ENCODE measurements around the gene DENND10. TPM values are rescaled to one million over a fixed set of nuclear protein-coding genes. Genes with fewer than 3 reads are reported as not detected.
"Not testable (repeated sequence)": the region's sequence is repeated elsewhere in the genome, so short reads cannot be mapped to it uniquely, and the experiment has no call there.

Gene DENND10
- total RNA-seq, 2 donors from 2014 or later, result 15.6 to 32.0 TPM

GRCh38 chr10:119107771-119108170 is 3.9 kb downstream of the DENND10 start:
- H3K27ac Mint-ChIP-seq; H3K4me3 Mint-ChIP-seq; ATAC-seq (replicated peaks); H3K27me3 Mint-ChIP-seq; H3K4me1 Mint-ChIP-seq; H3K9me3 Mint-ChIP-seq: not testable (repeated sequence)
- peaks cover 54% of the 10 kb centered on the region for H3K36me3 Mint-ChIP-seq (ENCODE audit: low read depth)

- H3K4me3 Mint-ChIP-seq, result no peak overlapping the region
- H3K27ac Mint-ChIP-seq, result no peak overlapping the region
- peaks cover 77% of the 10 kb centered on the region for H3K36me3 Mint-ChIP-seq (ENCODE audit: low read depth)
- H3K4me1 Mint-ChIP-seq, result no peaks in the 10 kb centered on the region
- H3K9me3 Mint-ChIP-seq, result no peaks in the 10 kb centered on the region
- no peak for ATAC-seq (replicated peaks)
- H3K27me3 Mint-ChIP-seq, result no peaks in the 10 kb centered on the region
Observed at GRCh38 chr10:119112056-119112455, 8.1 kb downstream of the DENND10 start.

- H3K4me3 Mint-ChIP-seq, result no peak overlapping the region
- no peaks in the 10 kb centered on the region for H3K27me3 Mint-ChIP-seq
- H3K36me3 Mint-ChIP-seq (ENCODE audit: low read depth), result peaks cover 75% of the 10 kb centered on the region
- H3K4me1 Mint-ChIP-seq, result no peaks in the 10 kb centered on the region
- H3K27ac Mint-ChIP-seq, result peak overlapping the region; percentile 65
- ATAC-seq (replicated peaks), result no peak
- no peaks in the 10 kb centered on the region for H3K9me3 Mint-ChIP-seq
Observed at GRCh38 chr10:119113751-119114732, 10.1 kb downstream of the DENND10 start.

DNA sequence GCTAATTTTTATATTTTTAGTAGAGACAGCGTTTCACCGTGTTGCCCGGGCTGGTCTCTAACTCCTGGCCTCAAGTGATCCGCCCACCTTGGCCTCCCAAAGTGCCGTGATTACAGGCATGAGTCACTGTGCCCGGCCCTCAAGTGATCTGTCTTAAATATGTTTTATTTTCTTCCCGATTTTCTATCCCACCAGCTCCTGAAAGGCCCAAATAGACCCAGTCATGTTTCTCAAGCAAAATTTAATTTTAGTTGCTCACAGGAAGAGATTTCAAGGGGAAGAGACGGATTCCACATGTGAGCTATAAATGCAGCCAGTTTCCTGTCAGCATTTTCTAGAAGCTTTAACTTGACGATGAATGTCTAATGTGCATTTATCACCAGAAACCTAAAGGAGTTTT is 12.0 kb downstream of the DENND10 start:
- no peak overlapping the region for H3K27ac Mint-ChIP-seq
- no peak overlapping the region for H3K4me3 Mint-ChIP-seq
- peaks cover 74% of the 10 kb centered on the region for H3K36me3 Mint-ChIP-seq (ENCODE audit: low read depth)
- no peaks in the 10 kb centered on the region for H3K4me1 Mint-ChIP-seq
- H3K27me3 Mint-ChIP-seq, result no peaks in the 10 kb centered on the region
- no peak for ATAC-seq (replicated peaks)
- H3K9me3 Mint-ChIP-seq, result no peaks in the 10 kb centered on the region

GRCh38 chr10:119116326-119116951 is 12.5 kb downstream of the DENND10 start:
- Mint-ChIP-seq H3K4me1 (no peaks in the 10 kb centered on the region), H3K9me3 (no peaks in the 10 kb centered on the region), H3K27me3 (no peaks in the 10 kb centered on the region), H3K27ac (no peak overlapping the region), H3K36me3 (ENCODE audit: low read depth) (peaks cover 74% of the 10 kb centered on the region), H3K4me3 (no peak overlapping the region)
- ATAC-seq (replicated peaks), result no peak

GRCh38 chr10:119118231-119118630 is 14.3 kb downstream of the DENND10 start:
- peaks cover 74% of the 10 kb centered on the region for H3K36me3 Mint-ChIP-seq (ENCODE audit: low read depth)
- H3K4me3 Mint-ChIP-seq, result no peak overlapping the region
- no peaks in the 10 kb centered on the region for H3K27me3 Mint-ChIP-seq
- no peaks in the 10 kb centered on the region for H3K9me3 Mint-ChIP-seq
- H3K4me1 Mint-ChIP-seq, result no peaks in the 10 kb centered on the region
- ATAC-seq (replicated peaks), result no peak
- no peak overlapping the region for H3K27ac Mint-ChIP-seq

DNA sequence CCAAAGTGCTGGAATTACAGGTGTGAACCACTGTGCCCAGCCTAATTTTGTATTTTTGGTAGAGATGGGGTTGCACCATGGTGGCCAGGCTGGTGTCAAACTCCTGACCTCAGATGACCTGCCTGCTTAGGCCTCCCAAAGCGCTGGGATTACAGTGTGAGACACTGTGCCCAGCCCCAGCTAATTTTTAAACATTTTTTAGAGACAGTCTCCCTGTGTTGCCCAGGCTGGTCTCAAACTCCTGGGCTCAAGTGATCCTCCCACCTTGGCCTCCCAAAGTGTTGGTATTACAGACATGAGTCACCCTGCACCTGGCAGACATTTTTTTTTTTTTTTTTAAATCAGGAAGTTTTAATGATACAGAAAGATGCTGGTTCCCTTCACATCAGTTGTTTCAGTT is 15.5 kb downstream of the DENND10 start:
- Mint-ChIP-seq H3K36me3 (ENCODE audit: low read depth) (peaks cover 70% of the 10 kb centered on the region), H3K9me3 (no peaks in the 10 kb centered on the region), H3K27ac (no peak overlapping the region), H3K27me3 (no peaks in the 10 kb centered on the region), H3K4me3 (no peak overlapping the region), H3K4me1 (no peaks in the 10 kb centered on the region)
- ATAC-seq (replicated peaks), result no peak

DNA sequence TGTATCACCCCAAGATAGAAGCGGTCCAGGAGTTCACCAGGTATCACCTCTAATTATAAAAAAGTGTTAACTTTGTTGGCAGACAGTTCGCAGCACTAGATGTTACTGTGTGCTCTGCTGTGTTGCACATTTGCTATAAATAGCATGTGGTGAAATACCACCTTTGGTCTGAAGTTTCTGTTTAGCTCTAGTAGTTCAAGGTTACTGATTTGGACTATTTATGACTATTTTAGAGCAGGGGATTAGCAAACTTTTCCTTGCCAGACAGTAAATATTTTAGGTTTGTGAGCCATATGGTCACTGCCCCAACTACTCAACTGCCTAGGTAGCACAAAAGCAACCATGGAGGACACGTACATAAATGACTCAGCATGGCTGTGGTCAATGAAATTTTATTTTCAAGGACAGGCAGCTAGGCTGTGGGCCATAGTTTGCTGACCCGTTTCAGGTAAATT is 16.5 kb downstream of the DENND10 start:
- H3K27me3 Mint-ChIP-seq, result no peaks in the 10 kb centered on the region
- H3K36me3 Mint-ChIP-seq (ENCODE audit: low read depth), result peaks cover 75% of the 10 kb centered on the region
- no peak overlapping the region for H3K4me3 Mint-ChIP-seq
- ATAC-seq (replicated peaks), result peak; percentile 77
- no peaks in the 10 kb centered on the region for H3K9me3 Mint-ChIP-seq
- H3K27ac Mint-ChIP-seq, result no peak overlapping the region
- no peaks in the 10 kb centered on the region for H3K4me1 Mint-ChIP-seq

- H3K36me3 Mint-ChIP-seq (ENCODE audit: low read depth), result peaks cover 77% of the 10 kb centered on the region
- no peak overlapping the region for H3K4me3 Mint-ChIP-seq
- no peaks in the 10 kb centered on the region for H3K27me3 Mint-ChIP-seq
- ATAC-seq (replicated peaks), result no peak
- H3K27ac Mint-ChIP-seq, result no peak overlapping the region
- H3K9me3 Mint-ChIP-seq, result no peaks in the 10 kb centered on the region
- H3K4me1 Mint-ChIP-seq, result no peaks in the 10 kb centered on the region
Observed at GRCh38 chr10:119120875-119121274, 17.0 kb downstream of the DENND10 start.

- Mint-ChIP-seq H3K4me3 (no peak overlapping the region), H3K27me3 (no peaks in the 10 kb centered on the region), H3K4me1 (peaks cover 19% of the 10 kb centered on the region), H3K36me3 (ENCODE audit: low read depth) (peaks cover 80% of the 10 kb centered on the region), H3K27ac (no peak overlapping the region), H3K9me3 (no peaks in the 10 kb centered on the region)
- ATAC-seq (replicated peaks), result no peak
Observed at GRCh38 chr10:119125942-119126341, 22.0 kb downstream of the DENND10 start.

DNA sequence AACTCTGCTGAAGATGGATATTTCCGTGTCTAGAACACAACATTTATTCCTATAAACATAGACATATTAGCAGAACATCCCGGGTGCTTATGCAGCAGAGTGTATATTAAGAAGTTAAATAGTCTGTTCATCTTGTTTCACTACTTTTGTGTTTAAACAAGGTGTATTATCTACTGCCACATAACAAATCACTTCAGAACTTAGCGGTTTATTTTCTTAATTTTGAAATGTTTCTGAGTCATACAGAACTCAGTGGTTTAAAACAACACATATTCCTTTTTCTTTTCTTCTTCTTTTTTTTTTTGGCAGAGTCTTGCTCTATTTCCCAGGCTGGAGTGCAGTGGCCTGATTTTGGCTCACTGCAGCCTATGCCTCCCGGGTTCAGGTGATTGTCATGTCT is 25.8 kb downstream of the DENND10 start:
- ATAC-seq (replicated peaks), result no peak
- H3K27ac Mint-ChIP-seq, result peak overlapping the region; percentile 36
- H3K4me1 Mint-ChIP-seq, result peaks cover 46% of the 10 kb centered on the region
- H3K9me3 Mint-ChIP-seq, result no peaks in the 10 kb centered on the region
- peaks cover 77% of the 10 kb centered on the region for H3K36me3 Mint-ChIP-seq (ENCODE audit: low read depth)
- H3K4me3 Mint-ChIP-seq, result peak overlapping the region; percentile 86
- H3K27me3 Mint-ChIP-seq, result no peaks in the 10 kb centered on the region

DNA sequence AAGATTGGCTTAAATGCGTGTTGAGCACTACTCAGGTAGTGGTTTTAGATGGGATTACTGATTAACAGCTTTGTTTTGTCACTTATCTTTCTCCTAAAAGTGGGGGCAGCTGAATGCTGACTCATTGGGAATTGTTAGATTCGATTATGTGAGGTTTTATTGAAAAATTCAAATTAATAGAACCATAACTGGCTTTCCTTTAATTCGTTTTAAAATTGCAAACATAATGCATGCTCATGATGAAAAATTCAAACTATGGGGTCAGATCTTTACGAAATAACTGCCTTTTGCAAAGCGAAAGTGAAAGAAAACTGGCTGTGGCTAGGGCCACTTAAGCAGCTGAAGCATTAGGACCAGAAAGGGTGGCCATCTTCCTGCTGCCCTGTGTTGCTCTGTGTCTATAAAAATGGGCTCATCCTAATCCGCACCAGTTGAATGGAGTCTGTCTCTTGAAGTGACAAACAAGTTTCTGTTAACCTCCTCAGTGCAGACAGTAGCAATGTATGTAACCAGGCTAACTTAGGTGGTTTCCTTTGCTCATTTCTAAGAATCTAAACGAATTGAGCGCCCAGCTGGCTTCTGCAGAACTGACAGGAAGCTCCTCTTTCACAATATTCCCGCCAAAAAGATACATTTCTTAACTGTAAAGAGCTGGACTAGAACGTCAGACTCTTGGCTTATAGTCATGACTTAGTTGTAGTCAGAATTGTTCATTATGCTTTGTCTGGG is 27.8 kb downstream of the DENND10 start:
- H3K27me3 Mint-ChIP-seq, result no peaks in the 10 kb centered on the region
- peak overlapping the region; percentile 92 for H3K27ac Mint-ChIP-seq
- no peaks in the 10 kb centered on the region for H3K9me3 Mint-ChIP-seq
- H3K4me1 Mint-ChIP-seq, result peaks cover 52% of the 10 kb centered on the region
- peak overlapping the region; percentile 86 for H3K4me3 Mint-ChIP-seq
- peak; percentile 65 for ATAC-seq (replicated peaks)
- peaks cover 65% of the 10 kb centered on the region for H3K36me3 Mint-ChIP-seq (ENCODE audit: low read depth)

DNA sequence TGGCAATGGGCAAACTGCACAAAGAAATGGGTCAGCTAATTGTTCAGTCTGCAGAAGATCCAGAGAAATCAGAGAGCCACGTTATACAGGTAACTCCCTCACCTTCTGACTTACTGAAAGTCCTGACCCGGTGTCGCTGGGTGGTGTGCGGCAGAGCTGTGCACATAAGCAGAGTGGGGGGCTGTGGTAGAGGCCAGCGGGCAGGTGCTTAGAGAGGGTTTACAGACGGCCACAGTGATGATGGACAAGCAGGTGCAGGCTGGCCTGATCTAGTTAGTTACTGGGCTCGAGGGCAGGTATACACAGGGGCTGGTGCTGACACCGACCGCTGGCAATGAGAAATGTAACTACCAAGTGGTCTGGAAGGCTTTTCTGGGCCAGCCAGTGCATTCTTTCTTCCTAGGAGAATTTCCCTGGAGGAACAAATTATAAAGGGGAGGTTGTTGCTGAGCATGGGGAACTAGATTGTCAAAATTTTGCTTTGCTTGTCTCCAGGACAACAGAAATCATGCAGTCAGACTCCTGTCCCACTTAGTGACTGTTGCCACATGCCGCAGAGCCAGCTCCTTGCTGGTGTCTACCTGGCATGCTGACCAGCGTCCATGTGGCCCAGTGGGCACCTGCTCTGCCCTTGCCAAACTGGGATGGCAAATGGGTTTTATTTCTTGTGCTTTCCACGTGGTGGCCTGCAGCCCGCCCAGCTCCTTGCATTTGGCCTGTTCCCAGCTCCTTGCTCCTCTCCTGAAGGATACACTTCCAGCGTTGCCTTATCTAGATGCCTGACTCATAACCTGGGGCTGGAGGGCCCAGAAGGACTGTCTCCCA is 28.8 kb downstream of the DENND10 start:
- H3K27ac Mint-ChIP-seq, result peak overlapping the region; percentile 92
- peaks cover 65% of the 10 kb centered on the region for H3K36me3 Mint-ChIP-seq (ENCODE audit: low read depth)
- peaks cover 52% of the 10 kb centered on the region for H3K4me1 Mint-ChIP-seq
- H3K4me3 Mint-ChIP-seq, result peak overlapping the region; percentile 86
- no peaks in the 10 kb centered on the region for H3K9me3 Mint-ChIP-seq
- ATAC-seq (replicated peaks), result no peak
- H3K27me3 Mint-ChIP-seq, result no peaks in the 10 kb centered on the region

GRCh38 chr10:119133949-119134348 is 30.0 kb downstream of the DENND10 start:
- no peaks in the 10 kb centered on the region for H3K27me3 Mint-ChIP-seq

More at GRCh38 chr10:119133949-119134348, 30.0 kb downstream of the DENND10 start:
- H3K27ac Mint-ChIP-seq, result peak overlapping the region; percentile 92
- H3K9me3 Mint-ChIP-seq, result no peaks in the 10 kb centered on the region
- H3K36me3 Mint-ChIP-seq (ENCODE audit: low read depth), result peaks cover 64% of the 10 kb centered on the region
- peaks cover 50% of the 10 kb centered on the region for H3K4me1 Mint-ChIP-seq
- ATAC-seq (replicated peaks), result peak; percentile 76
- peak overlapping the region; percentile 86 for H3K4me3 Mint-ChIP-seq
